OCI-LY7 (cell line): ENCODE measurements around the gene MIA2. TPM values are rescaled to one million over a fixed set of nuclear protein-coding genes. Genes with fewer than 3 reads are reported as not detected.
"Not testable (repeated sequence)": the region's sequence is repeated elsewhere in the genome, so short reads cannot be mapped to it uniquely, and the experiment has no call there.

ENCODE experiments used
- BruUV-seq: library from RNA; stranded (reverse); fragments of 400-500 nt; replicated peaks from 2 replicates; lab custom pipeline; 2021; lab: Mats Ljungman, UMichigan
- CTCF ChIA-PET: fragments of 300-600 bp; sonication (Branson Sonifier 250); formaldehyde crosslinking; loops from one replicate; lab custom pipeline; 2022; ENCODE audit warnings: antibody characterized with exemption; ENCODE audit not compliant: unreplicated experiment; lab: Charles Lee
- POLR2A ChIA-PET: fragments of 300-600 bp; sonication (Branson Sonifier 250); formaldehyde crosslinking; loops from one replicate; lab custom pipeline; 2022; ENCODE audit warnings: antibody characterized with exemption; lab: Charles Lee
- DNase-seq: peaks from one replicate; pipeline ENCODE4 v3.0.0-alpha.2; 2015; ENCODE audit warnings: low spot score
- H2AFZ ChIP-seq: fragments of 200-600 bp; sonication (generic), shearing (Covaris generic); 2 replicates; pipeline ENCODE4 v1.6.1; 2014; ENCODE audit warnings: mild to moderate bottlenecking, antibody characterized with exemption, low read length, moderate library complexity
- H3K27ac ChIP-seq: fragments of 200-600 bp; sonication (generic); 2 replicates; pipeline ENCODE4 v1.5.1; 2014; ENCODE audit warnings: mixed run types, low read depth, mild to moderate bottlenecking, moderate library complexity, low read length, inconsistent platforms; ENCODE audit not compliant: poor library complexity, severe bottlenecking
- H3K36me3 ChIP-seq: fragments of 200-600 bp; sonication (generic); 2 replicates; pipeline ENCODE4 v1.6.1; 2014; ENCODE audit warnings: mild to moderate bottlenecking, antibody characterized with exemption, low read length, moderate library complexity, mixed read lengths; ENCODE audit not compliant: insufficient read depth
- H3K4me1 ChIP-seq: fragments of 200-600 bp; sonication (generic); 2 replicates; pipeline ENCODE4 v1.5.1; 2014; ENCODE audit warnings: mild to moderate bottlenecking, low read length; ENCODE audit not compliant: insufficient read depth, poor library complexity, severe bottlenecking
- H3K4me2 ChIP-seq: fragments of 200-600 bp; sonication (generic); 2 replicates; pipeline ENCODE4 v1.6.1; 2014; ENCODE audit warnings: mild to moderate bottlenecking, low read length
- H3K4me3 ChIP-seq: fragments of 200-600 bp; sonication (generic); 2 replicates; pipeline ENCODE4 v1.5.1; 2014; ENCODE audit warnings: mild to moderate bottlenecking, low read depth, low read length; ENCODE audit not compliant: poor library complexity, severe bottlenecking
- H3K79me2 ChIP-seq: fragments of 200-600 bp; sonication (generic); 2 replicates; pipeline ENCODE4 v1.6.1; 2016; ENCODE audit warnings: low read depth, mild to moderate bottlenecking, low read length, moderate library complexity, mixed read lengths; ENCODE audit not compliant: insufficient read depth
- H3K9me2 ChIP-seq: fragments of 200-600 bp; sonication (generic); 2 replicates; pipeline ENCODE4 v1.6.1; 2016; ENCODE audit warnings: mild to moderate bottlenecking, low read length, mixed read lengths; ENCODE audit not compliant: insufficient read depth
- H3K9me3 ChIP-seq: fragments of 200-600 bp; sonication (generic); 2 replicates; pipeline ENCODE4 v1.6.1; 2014; ENCODE audit warnings: mild to moderate bottlenecking, mixed run types, low read length, mixed read lengths
- H4K20me1 ChIP-seq: fragments of 200-600 bp; sonication (generic); 2 replicates; pipeline ENCODE4 v1.6.1; 2014; ENCODE audit warnings: mild to moderate bottlenecking, antibody characterized with exemption, low read length, moderate library complexity, mixed read lengths; ENCODE audit not compliant: insufficient read depth
- CTCF ChIP-seq: fragments of 200-600 bp; sonication (generic); conservative IDR thresholded peaks from 2 replicates; pipeline ENCODE4 v1.5.1; 2014; ENCODE audit warnings: mild to moderate bottlenecking, antibody characterized with exemption, low read length, moderate library complexity, mixed read lengths
- EZH2phosphoT487 ChIP-seq: fragments of 200-600 bp; sonication (generic); IDR thresholded peaks from 2 replicates; pipeline ENCODE4 v1.6.1; 2018; ENCODE audit warnings: low read depth, borderline replicate concordance, mild to moderate bottlenecking, mixed run types, antibody characterized with exemption, low read length, moderate library complexity, mixed read lengths
- intact Hi-C: fragments of 100-400 bp; cut with micrococcal nuclease; formaldehyde crosslinking; loops from one replicate; pipeline ENCODE4 v1.10.0; 2022; ENCODE audit not compliant: unreplicated experiment
- total RNA-seq, 2 experiments: library from RNA; depleted of rRNA in 1 of 2; stranded (reverse); fragments of >200 nt in 1 of 2; shearing (Covaris generic) in 1 of 2; gene quantifications; 2 replicates each; pipeline ENCODE4 v1.2.3, GENCODE V29; 2014 to 2022

MIA2 gene
- total RNA-seq, 2 experiments from 2014 or later, result 20.2 to 28.3 TPM

DNA sequence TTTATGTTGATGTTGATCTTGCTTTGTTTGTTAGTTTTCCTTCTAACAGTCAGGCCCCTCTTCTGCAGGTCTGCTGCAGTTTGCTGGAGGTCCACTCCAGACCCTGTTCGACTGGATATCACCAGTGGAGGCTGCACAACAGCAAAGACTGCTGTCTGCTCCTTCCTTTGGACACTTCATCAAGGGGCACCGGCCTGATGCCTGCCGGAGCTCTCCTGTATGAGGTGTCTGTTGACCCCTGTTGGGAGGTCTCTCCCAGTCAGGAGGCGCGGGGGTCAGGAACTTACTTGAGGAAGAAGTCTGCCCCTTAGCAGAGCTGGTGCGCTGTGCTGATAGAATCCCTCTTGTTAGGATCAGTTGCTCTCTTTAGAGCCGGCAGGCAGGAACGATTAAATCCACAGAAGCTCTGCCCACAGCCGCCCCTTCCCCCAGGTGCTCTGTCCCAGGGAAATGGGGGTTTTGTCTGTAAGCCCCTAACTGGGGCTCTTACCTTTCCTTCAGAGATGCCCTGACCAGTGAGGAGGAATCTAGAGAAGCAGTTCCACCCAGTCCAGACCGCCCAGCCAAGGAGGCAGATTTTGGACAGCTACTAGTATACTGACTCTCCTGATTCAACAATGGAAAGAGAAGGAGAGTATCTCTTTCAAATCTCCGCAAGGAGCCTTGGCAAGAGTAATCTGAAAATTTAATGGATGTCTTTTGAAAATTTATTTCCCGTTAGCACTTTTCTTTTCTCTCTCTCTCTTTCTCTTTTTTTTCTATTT, 25.2 kb downstream of the MIA2 start:
- Histone ChIP-seq H4K20me1 (no peaks in the 10 kb centered on the region), H3K9me2 (no peaks in the 10 kb centered on the region), H3K79me2 (no peaks in the 10 kb centered on the region), H3K4me2 (no peak overlapping the region), H3K9me3 (0 out of 2 replicates have a peak, but pooled peaks cover 2% of the 10 kb centered on the region), H3K4me3 (no peak overlapping the region), H3K36me3 (no peaks in the 10 kb centered on the region), H2AFZ (no peak overlapping the region), H3K4me1 (no peaks in the 10 kb centered on the region), H3K27ac (no peak overlapping the region)
- no peak for DNase-seq
- BruUV-seq, result no TSS peak
- ChIA-PET CTCF (no interaction called here), POLR2A (interaction anchor here (0.6 to 1.0 kb wide), 2 partner anchors 10 to 708 kb away, joined by 3 read pairs; no protein-coding TSS in a partner anchor)
- intact Hi-C loops, result no loop called here
- TF ChIP-seq EZH2phosphoT487 (no peak), CTCF (no peak)

- H3K4me2 ChIP-seq, intact Hi-C loops, H3K9me2 ChIP-seq, H3K36me3 ChIP-seq, H2AFZ ChIP-seq, H3K4me3 ChIP-seq, DNase-seq, H3K9me3 ChIP-seq, CTCF ChIA-PET, H4K20me1 ChIP-seq, H3K79me2 ChIP-seq, BruUV-seq, H3K27ac ChIP-seq, H3K4me1 ChIP-seq, POLR2A ChIA-PET: not testable (repeated sequence)
These were observed 26.4 kb downstream of the MIA2 start for GRCh38 chr14:39260161-39260560.

- intact Hi-C loops, CTCF ChIA-PET: not testable (repeated sequence)
These were observed 28.5 kb downstream of the MIA2 start for GRCh38 chr14:39262214-39262613.

More at GRCh38 chr14:39262214-39262613, 28.5 kb downstream of the MIA2 start:
- H4K20me1 ChIP-seq, H2AFZ ChIP-seq, H3K4me2 ChIP-seq, POLR2A ChIA-PET, H3K9me3 ChIP-seq, BruUV-seq, H3K9me2 ChIP-seq, H3K4me3 ChIP-seq, H3K36me3 ChIP-seq, H3K27ac ChIP-seq, H3K79me2 ChIP-seq, DNase-seq: not testable (repeated sequence)
- peaks cover 13% of the 10 kb centered on the region for H3K4me1 ChIP-seq
